Body of pancreas (tissue), 4 donors: ENCODE measurements around the gene MAGEB10. TPM values are rescaled to one million over a fixed set of nuclear protein-coding genes. Genes with fewer than 3 reads are reported as not detected.

ENCODE experiments used
- ATAC-seq: fragments of 150-250 bp; one replicate; pipeline ENCODE4 v1.9.1; 2016
- DNase-seq, 4 donors: peaks; one replicate each; pipeline ENCODE4 v3.0.0-alpha.2; 2019
- H3K27ac ChIP-seq, 4 donors: fragments of 200-600 bp; sonication (generic); 1 replicate in 3 of 4; 2 replicates in 1 of 4; pipeline versions ENCODE4 v1.5.1 to v1.6.1; 2016 to 2019; ENCODE audit warnings: mild to moderate bottlenecking in 1 of 4, mixed read lengths in 1 of 4, moderate library complexity in 1 of 4
- H3K27me3 ChIP-seq, 2 donors: fragments of 200-600 bp; sonication (generic); one replicate each; pipeline ENCODE4 v1.6.0; 2016; ENCODE audit warnings: mild to moderate bottlenecking in 1 of 2
- H3K36me3 ChIP-seq, 2 donors: fragments of 200-600 bp; sonication (generic); replicated peaks in 1 of 2; 2 replicates each; pipeline ENCODE4 v1.5.1; 2016; ENCODE audit warnings: low read depth in 2 of 2; ENCODE audit not compliant: insufficient read depth in 1 of 2
- H3K4me1 ChIP-seq: fragments of 200-600 bp; sonication (generic); one replicate; pipeline ENCODE4 v1.6.0; 2016
- H3K4me3 ChIP-seq, 2 donors: fragments of 200-600 bp; sonication (generic); 1 replicate in 1 of 2; 2 replicates in 1 of 2; pipeline ENCODE4 v1.5.1; 2016 to 2019
- H3K9me3 ChIP-seq, 3 donors: fragments of 200-600 bp; sonication (generic); 1 replicate in 2 of 3; 2 replicates in 1 of 3; pipeline ENCODE4 v1.5.1; 2016
- CTCF ChIP-seq, 7 experiments: fragments of 450-650 bp in 4 of 7; fragments of 200-600 bp in 3 of 7; sonication (generic) in 3 of 7; IDR thresholded peaks; one replicate each; pipeline ENCODE4 v1.5.1; 2016 to 2019; ENCODE audit warnings: antibody characterized with exemption in 7 of 7
- POLR2A ChIP-seq, 3 donors: fragments of 450-650 bp; IDR thresholded peaks; one replicate each; pipeline ENCODE4 v1.6.1; 2016; ENCODE audit warnings: antibody characterized with exemption in 3 of 3, mild to moderate bottlenecking in 2 of 3
- WGBS, 2 donors: methylation state at CpG; one replicate each; pipeline ENCODE4 v1.1.5; 2017; 5-methylcytosine and 5-hydroxymethylcytosine counted together
- intact Hi-C: fragments of 100-400 bp; cut with DNase I; formaldehyde crosslinking; loops from one replicate; pipeline ENCODE4 v1.15.1; 2023
- total RNA-seq, 2 donors: library from RNA; depleted of rRNA; stranded (reverse); fragments of >200 nt; gene quantifications; one replicate each; pipeline ENCODE4 v1.1.0, GENCODE V29; 2016

MAGEB10 gene
- total RNA-seq, 2 donors from 2014 or later, result not detected

GRCh38 chrX:27823812-27824211, 16.0 kb downstream of the MAGEB10 start:
- no peak for TF ChIP-seq POLR2A (IDR thresholded peaks at IDR 0.05)
- TF ChIP-seq CTCF (IDR thresholded peaks at IDR 0.05), result no peak
- H3K4me1 ChIP-seq, result no peaks in the 10 kb centered on the region
- H3K36me3 ChIP-seq, result no peaks in the 10 kb centered on the region
- 38 to 43% methylated on average over 1 of the region's 1 CpG for WGBS, 2 donors
- H3K27me3 ChIP-seq, result no peaks in the 10 kb centered on the region
- DNase-seq (no peak), ATAC-seq (no peak)
- H3K4me3 ChIP-seq, result no peak overlapping the region
- H3K27ac ChIP-seq, result no peak overlapping the region
- no peaks in the 10 kb centered on the region for H3K9me3 ChIP-seq
- intact Hi-C loops, result no loop called here

- Histone ChIP-seq H3K9me3 (no peaks in the 10 kb centered on the region), H3K4me1 (no peaks in the 10 kb centered on the region), H3K27ac (no peak overlapping the region), H3K36me3 (no peaks in the 10 kb centered on the region), H3K4me3 (no peak overlapping the region), H3K27me3 (no peaks in the 10 kb centered on the region)
- ATAC-seq (no peak), DNase-seq (no peak)
- 69 to 80% methylated on average over 3 of the region's 3 CpGs for WGBS, 2 donors
- TF ChIP-seq POLR2A (IDR thresholded peaks at IDR 0.05) (no peak), CTCF (IDR thresholded peaks at IDR 0.05) (no peak)
- intact Hi-C loops, result no loop called here
Measured at GRCh38 chrX:27838185-27838584, 30.4 kb downstream of the MAGEB10 start.

GRCh38 chrX:27840881-27841280, 33.1 kb downstream of the MAGEB10 start:
- Histone ChIP-seq H3K27me3 (no peaks in the 10 kb centered on the region), H3K4me3 (no peak overlapping the region), H3K27ac (no peak overlapping the region), H3K36me3 (no peaks in the 10 kb centered on the region), H3K4me1 (no peaks in the 10 kb centered on the region), H3K9me3 (no peaks in the 10 kb centered on the region)
- ATAC-seq (no peak), DNase-seq (no peak)
- WGBS, 2 donors, result 76% methylated on average over 3 of the region's 3 CpGs; no CpG with 5 or more reads in 1 of the 2 donors
- intact Hi-C loops, result no loop called here
- TF ChIP-seq CTCF (IDR thresholded peaks at IDR 0.05), result no peak
- TF ChIP-seq POLR2A (IDR thresholded peaks at IDR 0.05), result no peak

- intact Hi-C loops, result no loop called here
- WGBS, 2 donors, result 54 to 65% methylated on average over 4 of the region's 4 CpGs
- H3K4me1 ChIP-seq, result no peaks in the 10 kb centered on the region
Measured at GRCh38 chrX:27842859-27843258, 35.1 kb downstream of the MAGEB10 start.

More at GRCh38 chrX:27842859-27843258, 35.1 kb downstream of the MAGEB10 start:
- H3K9me3 ChIP-seq, result no peaks in the 10 kb centered on the region
- no peaks in the 10 kb centered on the region for H3K36me3 ChIP-seq
- no peak overlapping the region for H3K27ac ChIP-seq
- H3K27me3 ChIP-seq, result no peaks in the 10 kb centered on the region
- no peak overlapping the region for H3K4me3 ChIP-seq
- TF ChIP-seq POLR2A (IDR thresholded peaks at IDR 0.05), result no peak
- no peak for TF ChIP-seq CTCF (IDR thresholded peaks at IDR 0.05)
- DNase-seq (no peak), ATAC-seq (no peak)
